ENCODE data around the gene CPE. TPM values are rescaled to one million over a fixed set of nuclear protein-coding genes. Genes with fewer than 3 reads are reported as not detected.
A peak's percentile ranks its signal among the peaks of the same experiment; 100 is the strongest.

CPE gene
- total RNA-seq, 4 donors from 2014 or later: 7.5 to 29.1 (median 12.3) TPM

DNA sequence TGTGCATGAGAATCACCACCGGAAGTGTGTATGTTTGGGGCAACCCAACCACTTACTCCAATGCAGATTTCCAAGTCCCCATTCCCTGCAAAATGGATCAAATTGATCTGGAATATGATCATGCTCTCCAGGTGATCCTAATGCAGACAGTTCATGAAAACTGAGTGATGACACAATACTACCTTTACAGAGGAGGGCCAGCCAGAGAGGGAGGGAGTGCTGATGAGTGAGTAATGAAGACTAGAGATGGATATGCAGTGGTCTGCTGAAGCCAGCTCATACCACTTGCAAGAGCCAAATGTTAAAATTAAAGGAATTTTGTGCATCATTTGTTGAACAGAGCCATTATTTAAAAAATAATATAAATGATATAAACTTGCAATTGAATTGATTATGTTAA lies 10.2 kb upstream of the CPE start:
- in situ Hi-C loops (cut with MboI; ENCODE audit: low pct_ligation_motif_present in 1 of 4, low pct_unique_long_range_greater_than_20kb in 1 of 4, low sequenced_read_pairs in 3 of 4): loop anchor here in 1 of 4 donors (25.0 kb wide), 1 partner anchor 94 kb away; no protein-coding TSS in a partner anchor
- intact Hi-C loops (cut with DNase I; ENCODE audit: low total_unique reads): no loop called here
- no peaks in the 10 kb centered on the region for H3K9me3 ChIP-seq
- peaks cover 5 to 14% (median 12%) of the 10 kb centered on the region in 4 donors for H3K4me1 ChIP-seq
- no peak overlapping the region for H3K4me3 ChIP-seq
- TF ChIP-seq POLR2A (IDR thresholded peaks at IDR 0.05) (no peak), CTCF (IDR thresholded peaks at IDR 0.05) (no peak), POLR2AphosphoS5 (IDR thresholded peaks at IDR 0.05) (no peak), EP300 (IDR thresholded peaks at IDR 0.05; ENCODE audit: low read depth) (no peak)
- no peak for DNase-seq
- no peaks in the 10 kb centered on the region for H3K36me3 ChIP-seq
- no peak overlapping the region for H3K27ac ChIP-seq
- H3K27me3 ChIP-seq: no peaks in the 10 kb centered on the region
- WGBS, 2 donors (ENCODE audit: low coverage in 1 of 2): 88 to 100% methylated on average over 1 of the region's 1 CpG

DNA sequence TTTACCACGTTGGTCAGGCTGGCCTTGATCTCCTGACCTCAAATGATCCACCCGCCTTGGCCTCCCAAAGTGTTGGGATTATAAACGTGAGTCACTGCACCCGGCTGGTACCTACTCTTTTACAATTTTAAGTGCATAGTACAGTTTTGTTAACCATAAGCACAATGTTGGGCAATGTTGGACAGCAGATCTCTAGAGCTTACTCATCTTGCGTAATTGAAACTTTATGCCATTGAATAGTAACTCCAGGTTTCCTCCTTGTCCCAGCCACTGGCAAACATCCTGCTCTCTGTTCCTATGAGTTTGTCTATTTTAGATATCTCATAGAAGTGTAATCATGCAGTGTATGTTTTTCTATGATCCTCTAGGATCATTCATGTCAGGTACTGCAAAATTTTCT lies 9.3 kb upstream of the CPE start:
- Histone ChIP-seq H3K9me3 (no peaks in the 10 kb centered on the region), H3K4me3 (no peak overlapping the region), H3K27ac (no peak overlapping the region), H3K36me3 (no peaks in the 10 kb centered on the region), H3K4me1 (peaks cover 5 to 12% (median 8%) of the 10 kb centered on the region in 4 donors), H3K27me3 (peaks cover 5% of the 10 kb centered on the region)
- WGBS, 2 donors (ENCODE audit: low coverage in 1 of 2): 40 to 61% methylated on average over 1 to 5 of the region's 5 CpGs
- in situ Hi-C loops (cut with MboI; ENCODE audit: low pct_ligation_motif_present in 1 of 4, low pct_unique_long_range_greater_than_20kb in 1 of 4, low sequenced_read_pairs in 3 of 4): loop anchor here in 1 of 4 donors (25.0 kb wide), 1 partner anchor 93 kb away; no protein-coding TSS in a partner anchor
- TF ChIP-seq POLR2AphosphoS5 (IDR thresholded peaks at IDR 0.05) (no peak), POLR2A (IDR thresholded peaks at IDR 0.05) (no peak), EP300 (IDR thresholded peaks at IDR 0.05; ENCODE audit: low read depth) (no peak), CTCF (IDR thresholded peaks at IDR 0.05) (no peak)
- intact Hi-C loops (cut with DNase I; ENCODE audit: low total_unique reads): no loop called here
- peak; percentile 22 for DNase-seq

DNA sequence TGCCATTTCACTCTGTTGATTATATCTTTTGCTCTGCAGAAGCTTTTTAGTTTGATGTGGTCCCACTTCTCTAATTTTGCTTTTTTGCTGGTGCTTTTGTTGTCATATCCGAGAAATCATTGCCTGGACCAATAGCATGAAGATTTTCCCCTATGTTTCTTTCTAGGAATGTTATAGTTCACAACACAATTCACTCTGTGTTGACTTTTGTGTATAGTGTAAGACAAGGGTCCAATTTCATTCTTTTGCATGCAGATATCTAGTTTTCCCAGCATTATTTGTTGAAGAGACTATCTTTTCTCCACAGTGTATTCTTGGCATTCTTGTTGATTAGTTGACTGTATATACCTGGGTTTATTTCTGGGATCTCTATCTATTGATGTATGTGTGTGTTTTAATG lies 8.3 kb upstream of the CPE start:
- no peak overlapping the region for H3K27ac ChIP-seq
- no peaks in the 10 kb centered on the region for H3K36me3 ChIP-seq
- in situ Hi-C loops (cut with MboI; ENCODE audit: low pct_ligation_motif_present in 1 of 4, low pct_unique_long_range_greater_than_20kb in 1 of 4, low sequenced_read_pairs in 3 of 4): loop anchor here in 1 of 4 donors (25.0 kb wide), 1 partner anchor 92 kb away; no protein-coding TSS in a partner anchor
- H3K4me3 ChIP-seq: no peak overlapping the region
- intact Hi-C loops (cut with DNase I; ENCODE audit: low total_unique reads): no loop called here
- no peaks in the 10 kb centered on the region for H3K9me3 ChIP-seq
- no peak for DNase-seq
- no peak for TF ChIP-seq CTCF (IDR thresholded peaks at IDR 0.05)
- TF ChIP-seq POLR2AphosphoS5 (IDR thresholded peaks at IDR 0.05): no peak
- TF ChIP-seq POLR2A (IDR thresholded peaks at IDR 0.05): no peak
- no peak for TF ChIP-seq EP300 (IDR thresholded peaks at IDR 0.05; ENCODE audit: low read depth)
- H3K4me1 ChIP-seq: peaks cover 0 to 5% (median 0%) of the 10 kb centered on the region in 4 donors
- 78 to 82% methylated on average over 1 of the region's 1 CpG for WGBS, 2 donors (ENCODE audit: low coverage in 1 of 2)
- H3K27me3 ChIP-seq: peaks cover 5% of the 10 kb centered on the region

DNA sequence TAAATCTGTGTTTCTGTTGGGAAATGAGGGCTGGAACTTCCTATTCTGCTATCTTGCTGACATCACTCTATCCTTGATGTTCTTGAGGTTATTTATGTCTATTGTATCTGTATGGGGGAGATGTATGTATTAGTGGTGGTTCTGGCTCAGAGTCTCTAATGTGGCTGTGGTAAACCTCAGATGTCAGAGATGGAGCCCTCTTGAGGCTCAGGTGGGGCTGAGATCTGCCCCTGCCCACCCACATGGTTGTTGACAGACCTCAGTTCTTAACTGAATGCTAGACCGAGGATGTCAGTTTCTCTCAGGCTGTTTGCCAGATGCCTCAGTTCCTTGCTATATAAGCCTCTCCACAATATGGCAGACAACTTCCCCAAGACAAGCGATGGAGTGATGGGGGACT lies 3.3 kb upstream of the CPE start:
- peaks cover 32% of the 10 kb centered on the region for H3K27me3 ChIP-seq
- H3K36me3 ChIP-seq: no peaks in the 10 kb centered on the region
- H3K4me3 ChIP-seq: no peak overlapping the region
- WGBS, 2 donors (ENCODE audit: low coverage in 1 of 2): 78% methylated on average over 2 of the region's 2 CpGs; no CpG with 5 or more reads in 1 of the 2 donors
- in situ Hi-C loops (cut with MboI; ENCODE audit: low pct_ligation_motif_present in 1 of 4, low pct_unique_long_range_greater_than_20kb in 1 of 4, low sequenced_read_pairs in 3 of 4): no loop called here
- DNase-seq: no peak
- no peak for TF ChIP-seq CTCF (IDR thresholded peaks at IDR 0.05)
- TF ChIP-seq EP300 (IDR thresholded peaks at IDR 0.05; ENCODE audit: low read depth): no peak
- TF ChIP-seq POLR2A (IDR thresholded peaks at IDR 0.05): no peak
- TF ChIP-seq POLR2AphosphoS5 (IDR thresholded peaks at IDR 0.05): no peak
- H3K4me1 ChIP-seq: peaks cover 0 to 14% (median 1%) of the 10 kb centered on the region in 4 donors
- intact Hi-C loops (cut with DNase I; ENCODE audit: low total_unique reads): no loop called here
- H3K9me3 ChIP-seq: no peaks in the 10 kb centered on the region
- H3K27ac ChIP-seq: no peak overlapping the region

Measured in transverse colon (tissue), 4 donors.